Panc1 (cell line): ENCODE measurements around the gene LRRC26.

Experiments used
- CTCF ChIP-seq: fragments of 450-650 bp; IDR thresholded peaks from 2 replicates; pipeline ENCODE4 v1.5.1; 2017; ENCODE audit warnings: mild to moderate bottlenecking
- POLR2AphosphoS5 ChIP-seq: IDR thresholded peaks from 2 replicates; pipeline ENCODE4 v1.6.1; 2012; ENCODE audit warnings: mild to moderate bottlenecking, low read depth, low read length, moderate library complexity
- REST ChIP-seq, 2 experiments: IDR thresholded peaks; 2 replicates each; pipeline ENCODE4 v1.6.1; 2011 to 2012; ENCODE audit warnings: low read depth in 2 of 2, control low read depth in 1 of 2, low read length in 1 of 2, mild to moderate bottlenecking in 1 of 2, moderate library complexity in 1 of 2; ENCODE audit not compliant: insufficient read depth in 1 of 2
- SIN3A ChIP-seq: IDR thresholded peaks from 2 replicates; pipeline ENCODE4 v1.6.1; 2012; ENCODE audit warnings: low read depth, mild to moderate bottlenecking, low read length, moderate library complexity, borderline replicate concordance; ENCODE audit not compliant: insufficient read depth
- TCF7L2 ChIP-seq: IDR thresholded peaks from 2 replicates; pipeline ENCODE4 v1.6.1; 2011; ENCODE audit warnings: mild to moderate bottlenecking, low read depth, low read length, inconsistent platforms

GRCh38 chr9:137159105-137160053 is 10.5 kb downstream of the LRRC26 start:
- no peak for TF ChIP-seq CTCF
- no peak for TF ChIP-seq POLR2AphosphoS5
- TF ChIP-seq SIN3A: no peak
- TF ChIP-seq TCF7L2: no peak
- no peak for TF ChIP-seq REST (IDR thresholded peaks at IDR 0.05; ENCODE audit: insufficient read depth in 1 of 2, low read depth in 2 of 2, low read length in 1 of 2)
